ENCODE data around the gene HSPG2. TPM values are rescaled to one million over a fixed set of nuclear protein-coding genes. Genes with fewer than 3 reads are reported as not detected.

HSPG2 gene
- total and polyA plus RNA-seq, 9 of the 15 experiments (the other 6 are each of a cell fraction or from before 2014, with no cell fraction given) = 0.14 to 160 (median 15.7) TPM

DNA sequence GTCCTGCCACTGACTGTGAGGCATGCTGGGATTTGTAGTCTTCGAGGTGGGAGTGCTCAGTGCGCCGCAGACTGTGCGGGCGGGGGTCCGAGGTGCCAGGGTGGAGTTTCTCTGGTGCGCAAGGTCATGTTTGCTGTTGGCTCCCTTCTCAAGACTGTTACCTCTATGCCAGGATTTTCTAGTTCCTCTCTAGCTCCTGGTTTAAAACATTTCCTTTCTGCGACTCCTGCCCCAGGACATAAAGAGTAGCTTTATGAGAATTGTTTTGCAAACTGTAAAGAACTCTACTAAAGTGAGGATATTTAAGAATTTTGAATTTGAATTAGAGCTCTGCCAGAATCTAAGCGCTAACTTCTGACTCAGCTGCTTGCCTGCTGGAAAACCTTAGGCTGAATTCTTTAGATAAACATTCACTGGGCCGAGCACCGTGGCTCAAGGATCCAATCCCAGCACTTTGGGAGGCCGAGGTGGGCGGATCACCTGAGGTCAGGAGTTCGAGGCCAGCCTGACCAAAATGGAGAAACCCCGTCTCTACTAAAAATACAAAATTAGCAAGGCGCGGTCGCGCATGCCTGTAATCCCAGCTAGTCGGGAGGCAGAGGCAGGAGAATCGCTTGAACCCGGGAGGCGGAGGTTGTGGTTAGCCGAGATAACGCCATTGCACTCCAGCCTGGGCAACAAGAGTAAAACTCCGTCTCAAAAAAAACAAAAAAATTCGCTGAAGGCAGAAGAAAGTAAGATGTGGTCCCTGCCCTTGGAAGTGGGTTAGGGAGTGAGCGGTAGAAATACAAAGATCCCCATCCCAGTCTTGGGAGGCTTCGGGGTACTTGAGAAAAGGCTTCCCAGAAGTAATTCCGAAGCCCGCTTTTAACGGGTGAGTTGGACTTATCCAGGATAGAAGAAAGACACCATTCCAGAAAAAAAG lies 153.2 kb downstream of the HSPG2 start (continued):
- TF ChIP-seq, protein P1, sequence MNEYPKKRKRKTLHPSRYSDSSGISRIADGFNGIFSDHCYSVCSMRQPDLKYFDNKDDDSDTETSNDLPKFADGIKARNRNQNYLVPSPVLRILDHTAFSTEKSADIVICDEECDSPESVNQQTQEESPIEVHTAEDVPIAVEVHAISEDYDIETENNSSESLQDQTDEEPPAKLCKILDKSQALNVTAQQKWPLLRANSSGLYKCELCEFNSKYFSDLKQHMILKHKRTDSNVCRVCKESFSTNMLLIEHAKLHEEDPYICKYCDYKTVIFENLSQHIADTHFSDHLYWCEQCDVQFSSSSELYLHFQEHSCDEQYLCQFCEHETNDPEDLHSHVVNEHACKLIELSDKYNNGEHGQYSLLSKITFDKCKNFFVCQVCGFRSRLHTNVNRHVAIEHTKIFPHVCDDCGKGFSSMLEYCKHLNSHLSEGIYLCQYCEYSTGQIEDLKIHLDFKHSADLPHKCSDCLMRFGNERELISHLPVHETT (CRISPR knock-in tag; conservative IDR thresholded peaks at IDR 0.05 in 1 of 2, IDR thresholded peaks at IDR 0.05 in 1 of 2) = peak in 1 of 2 experiments; percentile 86; a peak in 2 of 4 replicates
- TF ChIP-seq BCOR (IDR thresholded peaks at IDR 0.05) = peak; percentile 82
- peak; percentile 74 for TF ChIP-seq MEF2D (tag; conservative IDR thresholded peaks at IDR 0.05; ENCODE audit: low read depth)
- TF ChIP-seq, protein P2, sequence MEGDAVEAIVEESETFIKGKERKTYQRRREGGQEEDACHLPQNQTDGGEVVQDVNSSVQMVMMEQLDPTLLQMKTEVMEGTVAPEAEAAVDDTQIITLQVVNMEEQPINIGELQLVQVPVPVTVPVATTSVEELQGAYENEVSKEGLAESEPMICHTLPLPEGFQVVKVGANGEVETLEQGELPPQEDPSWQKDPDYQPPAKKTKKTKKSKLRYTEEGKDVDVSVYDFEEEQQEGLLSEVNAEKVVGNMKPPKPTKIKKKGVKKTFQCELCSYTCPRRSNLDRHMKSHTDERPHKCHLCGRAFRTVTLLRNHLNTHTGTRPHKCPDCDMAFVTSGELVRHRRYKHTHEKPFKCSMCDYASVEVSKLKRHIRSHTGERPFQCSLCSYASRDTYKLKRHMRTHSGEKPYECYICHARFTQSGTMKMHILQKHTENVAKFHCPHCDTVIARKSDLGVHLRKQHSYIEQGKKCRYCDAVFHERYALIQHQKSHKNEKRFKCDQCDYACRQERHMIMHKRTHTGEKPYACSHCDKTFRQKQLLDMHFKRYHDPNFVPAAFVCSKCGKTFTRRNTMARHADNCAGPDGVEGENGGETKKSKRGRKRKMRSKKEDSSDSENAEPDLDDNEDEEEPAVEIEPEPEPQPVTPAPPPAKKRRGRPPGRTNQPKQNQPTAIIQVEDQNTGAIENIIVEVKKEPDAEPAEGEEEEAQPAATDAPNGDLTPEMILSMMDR (IDR thresholded peaks at IDR 0.05 in 2 of 3, conservative IDR thresholded peaks at IDR 0.05 in 1 of 3; ENCODE audit: insufficient read depth in 2 of 3, low read depth in 1 of 3, low read length in 3 of 3) = peak in 1 of 3 experiments; percentile 11; a peak in 1 of 6 replicates
- peak in 2 of 3 experiments; percentile 71 for TF ChIP-seq YY1 (IDR thresholded peaks at IDR 0.05; ENCODE audit: borderline replicate concordance in 1 of 3, control insufficient read depth in 1 of 3, extremely low read depth in 1 of 3, insufficient read depth in 3 of 3, insufficient read length in 1 of 3, insufficient replicate concordance in 2 of 3, low read depth in 1 of 3, low read length in 2 of 3)
- no peak for TF ChIP-seq ID3 (CRISPR knock-in tag; IDR thresholded peaks at IDR 0.05)
- no peak; the same call in 1 of the 2 replicates for TF ChIP-seq ID3 (tag; IDR thresholded peaks at IDR 0.05)
- TF ChIP-seq PTTG1 (tag; IDR thresholded peaks at IDR 0.05; ENCODE audit: low read depth) = 0 out of 2 replicates have a peak, but pooled peaks have one; percentile 59
- TF ChIP-seq MTA3 (IDR thresholded peaks at IDR 0.05; ENCODE audit: borderline replicate concordance) = no peak; the same call in 1 of the 2 replicates
- peak; percentile 86 for TF ChIP-seq CHD4 (IDR thresholded peaks at IDR 0.05; ENCODE audit: insufficient read depth, insufficient replicate concordance, low read depth, low read length, poor library complexity, severe bottlenecking)
- 0 out of 2 replicates have a peak, but pooled peaks have one; percentile 3 for TF ChIP-seq ARID3B (CRISPR knock-in tag; IDR thresholded peaks at IDR 0.05; ENCODE audit: borderline replicate concordance)
- peak; percentile 59; the same call in 1 of the 2 replicates for TF ChIP-seq ZBTB9 (CRISPR knock-in tag; IDR thresholded peaks at IDR 0.05)
- peak; percentile 92 for TF ChIP-seq EGR1 (conservative IDR thresholded peaks at IDR 0.05)
